Urinary bladder (tissue), 4 donors: ENCODE data around the gene JPT1. TPM values are rescaled to one million over a fixed set of nuclear protein-coding genes. Genes with fewer than 3 reads are reported as not detected.
"Not testable (repeated sequence)": the region's sequence is repeated elsewhere in the genome, so short reads cannot be mapped to it uniquely, and the experiment has no call there.

Source experiments
- DNase-seq: peaks from one replicate; pipeline ENCODE4 v3.0.0-alpha.2; 2015; ENCODE audit errors: extremely low spot score
- H3K27ac ChIP-seq: one replicate; pipeline ENCODE4 v1.5.1; 2013; ENCODE audit warnings: low read depth, mild to moderate bottlenecking, moderate library complexity
- H3K36me3 ChIP-seq: one replicate; pipeline ENCODE4 v1.6.1; 2013; ENCODE audit warnings: mild to moderate bottlenecking, moderate library complexity; ENCODE audit not compliant: insufficient read depth
- H3K4me1 ChIP-seq: one replicate; pipeline ENCODE4 v1.6.1; 2013; ENCODE audit warnings: mild to moderate bottlenecking, moderate library complexity; ENCODE audit not compliant: insufficient read depth
- H3K4me3 ChIP-seq: one replicate; pipeline ENCODE4 v1.5.1; 2013; ENCODE audit warnings: low read depth, low read length
- WGBS: extraction: QIAGEN DNeasy Blood & Tissue Kit; methylation state at CpG from one replicate; pipeline ENCODE4 v1.1.7; 2013; 5-methylcytosine and 5-hydroxymethylcytosine counted together
- polyA plus RNA-seq: library from polyadenylated mRNA; stranded (reverse); fragments of 200-250 nt; gene quantifications from one replicate; pipeline ENCODE4 v1.2.3, GENCODE V29; 2013
- total RNA-seq: library from RNA; depleted of rRNA; stranded (reverse); fragments of >200 nt; gene quantifications from one replicate; pipeline ENCODE4 v1.2.3, GENCODE V29; 2014
- donor health status: healthy with polysubstance abuse.
- donor health status: healthy.

JPT1 gene
- total and polyA plus RNA-seq, 2 donors: 43.9 to 49.8 TPM

DNA sequence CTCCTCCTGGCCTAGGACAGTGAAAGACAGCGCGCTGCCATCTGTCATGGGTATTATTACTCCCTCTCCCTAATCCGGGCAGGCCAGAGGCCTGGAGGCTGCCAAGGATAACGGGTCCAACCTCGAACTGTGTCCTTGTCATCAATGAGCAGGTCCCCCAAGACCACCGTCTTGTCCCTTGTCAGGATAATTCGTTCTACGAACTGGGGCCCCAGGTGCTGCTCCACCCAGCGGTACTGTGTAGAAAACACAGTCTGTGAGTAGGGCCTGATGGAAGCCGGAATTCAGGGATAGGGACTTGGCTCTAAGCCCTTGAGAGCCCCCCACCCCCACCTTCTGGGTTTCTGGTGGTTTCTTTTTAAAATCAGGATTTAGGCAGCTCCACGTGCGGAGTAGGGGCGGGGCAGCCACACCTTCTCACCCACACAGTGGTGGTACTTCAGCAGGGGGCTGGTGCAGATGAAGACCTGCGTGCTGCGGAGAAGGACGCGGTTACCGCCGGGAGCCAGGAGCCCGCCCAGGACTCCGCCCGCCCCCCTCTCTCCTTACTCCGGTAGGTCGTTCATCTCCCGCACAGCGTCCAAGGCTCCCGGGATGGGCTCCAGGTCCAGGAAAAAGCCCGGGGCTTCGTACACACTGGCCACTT is 23.6 kb downstream of the JPT1 start:
- Histone ChIP-seq H3K36me3 (no peaks in the 10 kb centered on the region), H3K4me3 (peak overlapping the region; percentile 68), H3K27ac (peak overlapping the region; percentile 89), H3K4me1 (no peaks in the 10 kb centered on the region)
- no peak for DNase-seq
- 11% methylated on average over 29 of the region's 29 CpGs for WGBS

DNA sequence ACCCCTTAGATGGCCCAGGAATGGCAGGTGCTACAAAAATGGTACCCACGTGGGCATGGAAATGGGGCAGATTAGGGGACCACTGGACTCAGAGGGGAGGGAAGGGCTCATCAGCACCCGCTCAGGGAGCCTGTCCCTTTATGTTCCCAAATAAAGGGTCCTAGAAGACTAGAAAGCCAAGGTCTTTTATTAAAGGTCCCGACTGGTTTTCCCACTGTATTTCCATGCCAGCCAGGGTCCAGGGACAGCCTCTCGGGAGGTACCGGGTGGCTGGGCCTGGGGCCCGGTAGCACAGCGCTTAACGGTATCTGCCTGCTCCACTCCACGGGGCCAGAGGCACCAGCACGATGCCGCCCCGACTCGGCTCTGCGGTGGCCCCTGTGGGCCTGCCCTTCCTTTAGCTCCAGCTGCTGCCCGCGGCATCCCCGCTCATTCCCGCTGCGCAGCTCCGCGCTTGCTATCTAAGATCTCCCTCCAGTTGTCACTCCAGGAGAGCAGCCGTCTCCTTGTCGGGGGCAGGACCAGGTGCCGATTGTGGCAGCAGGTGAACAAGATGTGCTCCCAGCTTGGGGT is 24.2 kb downstream of the JPT1 start:
- Histone ChIP-seq H3K4me3 (no peak overlapping the region), H3K4me1 (no peaks in the 10 kb centered on the region), H3K27ac (no peak overlapping the region), H3K36me3 (no peaks in the 10 kb centered on the region)
- no peak for DNase-seq
- 77% methylated on average over 24 of the region's 24 CpGs for WGBS

DNA sequence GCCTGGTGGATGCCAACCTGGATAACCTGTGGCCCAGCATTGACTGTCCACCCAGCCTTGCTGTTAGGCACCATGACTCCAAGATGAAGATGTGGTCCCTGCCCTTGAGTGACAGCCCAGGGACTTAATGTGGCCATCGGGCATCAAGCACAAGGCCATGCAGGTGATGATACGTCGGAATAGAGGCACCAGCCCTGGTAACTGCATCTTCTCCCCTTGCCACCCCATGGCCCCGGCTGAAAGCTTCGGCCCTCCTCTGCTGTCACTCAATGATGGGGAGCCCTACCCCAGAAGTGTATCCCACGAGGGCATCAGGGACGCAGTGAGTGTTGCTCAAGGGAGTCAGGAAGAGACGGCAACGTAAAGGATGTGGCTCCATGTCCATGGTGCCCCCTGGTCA is 24.7 kb downstream of the JPT1 start:
- no peaks in the 10 kb centered on the region for H3K4me1 ChIP-seq

DNA sequence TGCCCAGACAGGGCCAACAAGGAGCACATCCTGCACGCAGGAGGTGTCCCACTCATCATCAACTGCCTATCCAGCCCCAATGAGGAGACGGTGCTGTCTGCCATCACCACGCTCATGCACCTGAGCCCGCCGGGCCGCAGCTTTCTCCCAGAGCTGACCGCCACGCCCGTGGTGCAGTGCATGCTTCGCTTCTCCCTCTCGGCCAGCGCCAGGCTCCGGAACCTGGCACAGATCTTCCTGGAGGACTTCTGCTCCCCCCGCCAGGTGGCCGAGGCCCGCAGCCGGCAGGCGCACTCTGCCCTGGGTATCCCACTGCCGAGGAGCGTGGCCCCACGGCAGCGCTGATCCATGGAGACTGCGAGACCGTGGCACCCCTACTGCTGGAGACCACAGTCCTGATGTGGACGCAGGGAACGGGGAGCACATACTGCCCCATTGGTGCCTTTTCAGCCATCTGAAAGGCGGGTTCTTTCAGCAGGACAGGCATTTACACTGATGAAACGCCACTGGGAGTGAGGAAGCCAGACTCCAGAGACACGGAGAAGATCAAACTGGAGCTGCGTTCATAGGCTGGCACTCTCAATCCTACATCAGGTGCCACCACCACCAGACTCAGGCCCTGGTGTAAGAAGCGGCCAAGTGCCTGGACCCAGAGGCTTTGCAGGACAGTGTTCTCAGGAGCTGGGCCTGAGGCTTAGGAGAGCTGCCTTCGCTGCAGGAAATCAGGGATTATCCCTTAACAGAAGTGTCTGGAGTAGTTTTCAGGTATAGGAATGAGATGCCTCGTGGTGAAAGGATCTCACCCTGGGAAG is 25.4 kb downstream of the JPT1 start:
- WGBS: 87% methylated on average over 33 of the region's 33 CpGs
- H3K27ac ChIP-seq: no peak overlapping the region
- no peaks in the 10 kb centered on the region for H3K36me3 ChIP-seq
- no peaks in the 10 kb centered on the region for H3K4me1 ChIP-seq
- no peak overlapping the region for H3K4me3 ChIP-seq
- no peak for DNase-seq

More for the DNA sequence above, 24.7 kb downstream of the JPT1 start:
- WGBS: 84% methylated on average over 9 of the region's 9 CpGs
- Histone ChIP-seq H3K36me3 (no peaks in the 10 kb centered on the region), H3K4me3 (no peak overlapping the region), H3K27ac (no peak overlapping the region)
- DNase-seq: no peak

DNA sequence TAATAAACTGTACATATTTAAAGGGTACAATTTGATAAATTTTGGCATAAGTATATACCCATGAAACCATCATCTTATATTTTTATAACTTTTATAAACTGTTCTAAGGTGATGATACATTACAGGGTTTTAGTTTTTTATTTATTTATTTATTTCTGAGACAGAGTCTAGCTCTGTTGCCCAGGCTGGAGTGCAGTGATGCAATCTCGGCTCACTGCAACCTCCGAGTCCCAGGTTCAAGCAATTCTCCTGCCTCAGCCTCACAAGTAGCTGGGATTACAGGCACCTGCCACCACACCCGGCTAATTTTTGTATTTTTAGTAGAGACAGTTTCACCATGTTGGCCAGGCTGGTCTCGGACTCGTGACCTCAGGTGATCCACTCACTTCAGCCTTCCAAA is 26.4 kb downstream of the JPT1 start:
- DNase-seq, H3K4me1 ChIP-seq: not testable (repeated sequence)
- 85% methylated on average over 5 of the region's 5 CpGs for WGBS

DNA sequence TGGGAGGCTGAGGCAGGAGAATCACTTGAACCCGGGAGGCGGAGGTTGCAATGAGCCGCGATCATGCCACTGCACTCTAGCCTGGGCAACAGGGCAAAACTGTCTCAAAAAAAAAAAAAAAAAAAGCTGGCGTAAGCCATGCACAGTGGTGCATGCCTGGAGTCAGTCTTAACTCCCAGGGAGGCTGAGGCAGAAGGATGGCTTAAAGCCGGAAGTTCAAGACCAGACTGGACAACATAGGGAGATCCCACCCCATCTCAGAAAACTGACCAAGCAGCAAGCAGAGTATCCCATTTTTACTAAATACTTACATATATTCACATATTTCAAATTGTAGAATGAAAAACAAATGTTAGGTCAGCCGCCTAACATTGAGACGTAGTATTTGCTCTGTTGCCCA is 27.4 kb downstream of the JPT1 start:
- 82% methylated on average over 8 of the region's 8 CpGs for WGBS
- DNase-seq: no peak
- H3K36me3 ChIP-seq: no peaks in the 10 kb centered on the region
- H3K27ac ChIP-seq: no peak overlapping the region
- H3K4me3 ChIP-seq: no peak overlapping the region
- no peaks in the 10 kb centered on the region for H3K4me1 ChIP-seq

More for the DNA sequence above, 26.4 kb downstream of the JPT1 start:
- not testable (repeated sequence) for H3K27ac ChIP-seq, H3K4me3 ChIP-seq, H3K36me3 ChIP-seq

DNA sequence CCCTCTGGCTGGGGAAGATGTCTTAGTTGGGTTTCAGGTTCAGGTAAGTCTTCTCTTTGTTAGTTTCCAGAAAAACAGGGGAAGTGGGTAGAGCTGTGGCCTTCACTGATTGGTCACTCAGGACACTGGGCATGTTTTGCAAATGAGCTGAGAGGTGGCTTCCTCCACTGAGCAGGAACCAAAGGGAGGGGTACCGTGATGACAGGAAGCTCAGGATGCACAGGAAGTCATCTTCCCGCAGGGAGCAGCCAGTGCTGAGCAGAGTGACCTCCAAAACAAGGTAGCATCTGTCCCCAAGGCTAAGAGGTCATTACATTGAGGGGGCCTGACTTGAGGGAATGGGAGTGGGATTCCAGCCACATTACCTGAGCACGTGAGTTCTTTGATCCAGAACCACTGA is 28.3 kb downstream of the JPT1 start:
- no peak overlapping the region for H3K4me3 ChIP-seq
- no peaks in the 10 kb centered on the region for H3K4me1 ChIP-seq
- 50% methylated on average over 3 of the region's 3 CpGs for WGBS
- no peaks in the 10 kb centered on the region for H3K36me3 ChIP-seq
- no peak for DNase-seq
- no peak overlapping the region for H3K27ac ChIP-seq

DNA sequence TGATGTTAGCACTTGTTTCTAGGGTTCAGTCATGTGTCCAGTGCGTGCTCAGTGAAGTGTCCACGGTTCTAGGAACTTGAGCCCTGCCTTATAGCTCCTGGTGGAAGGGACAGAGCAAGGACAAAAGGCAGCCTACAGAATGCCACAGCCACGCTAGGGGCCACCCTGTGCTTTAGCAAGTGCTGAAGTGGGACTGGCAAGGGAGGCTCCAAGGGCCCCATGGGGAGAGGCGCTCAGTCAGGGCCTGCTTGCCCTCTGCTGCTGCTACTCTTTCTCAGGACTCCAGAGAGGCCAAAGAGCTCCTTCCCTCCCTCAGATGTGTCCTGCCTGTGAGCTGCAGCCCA is 29.5 kb downstream of the JPT1 start:
- Histone ChIP-seq H3K4me1 (no peaks in the 10 kb centered on the region), H3K27ac (peak overlapping the region; percentile 19), H3K4me3 (no peak overlapping the region), H3K36me3 (no peaks in the 10 kb centered on the region)
- DNase-seq: no peak
- WGBS: 90% methylated on average over 4 of the region's 4 CpGs

DNA sequence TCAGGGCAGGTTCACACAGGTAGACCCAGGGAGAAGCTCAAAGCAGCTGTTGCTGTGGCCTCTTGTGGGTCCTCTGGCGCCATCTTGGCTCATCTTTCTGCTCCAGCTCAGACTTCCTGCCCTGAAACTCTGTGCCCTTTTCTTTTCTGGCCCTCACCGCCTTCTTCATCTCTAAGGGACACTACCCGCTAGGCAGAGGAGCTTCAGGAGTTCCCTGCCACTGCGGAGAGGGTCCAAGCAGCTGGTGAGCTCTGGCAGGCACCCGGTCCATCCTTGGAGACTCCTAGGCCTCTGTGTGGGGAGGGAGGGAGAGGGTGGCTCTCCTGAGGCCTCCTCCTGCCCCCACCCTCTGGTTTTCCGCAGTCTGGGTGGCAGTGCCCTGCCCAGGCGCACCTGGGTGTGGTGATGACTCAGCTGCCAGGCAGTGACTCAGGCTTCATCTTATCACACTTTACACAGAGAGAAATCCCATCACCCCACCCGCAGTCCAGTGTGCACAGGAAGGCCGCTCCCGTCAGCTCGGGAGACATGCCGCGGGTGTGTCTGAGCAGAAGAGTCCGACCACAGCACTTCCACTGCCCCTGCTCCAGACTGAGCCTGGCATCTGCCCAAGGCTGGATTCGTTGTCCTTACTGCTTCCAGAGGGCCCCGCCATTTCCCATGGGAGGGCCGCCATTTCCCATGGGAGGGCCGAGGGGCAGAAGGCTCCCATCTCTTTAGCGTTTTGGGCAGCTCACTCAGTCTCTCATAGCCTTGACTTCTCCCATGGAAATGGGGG is 30.1 kb downstream of the JPT1 start:
- WGBS: 71% methylated on average over 19 of the region's 19 CpGs
- Histone ChIP-seq H3K4me1 (no peaks in the 10 kb centered on the region), H3K36me3 (no peaks in the 10 kb centered on the region), H3K4me3 (no peak overlapping the region), H3K27ac (peak overlapping the region; percentile 19)
- no peak for DNase-seq

DNA sequence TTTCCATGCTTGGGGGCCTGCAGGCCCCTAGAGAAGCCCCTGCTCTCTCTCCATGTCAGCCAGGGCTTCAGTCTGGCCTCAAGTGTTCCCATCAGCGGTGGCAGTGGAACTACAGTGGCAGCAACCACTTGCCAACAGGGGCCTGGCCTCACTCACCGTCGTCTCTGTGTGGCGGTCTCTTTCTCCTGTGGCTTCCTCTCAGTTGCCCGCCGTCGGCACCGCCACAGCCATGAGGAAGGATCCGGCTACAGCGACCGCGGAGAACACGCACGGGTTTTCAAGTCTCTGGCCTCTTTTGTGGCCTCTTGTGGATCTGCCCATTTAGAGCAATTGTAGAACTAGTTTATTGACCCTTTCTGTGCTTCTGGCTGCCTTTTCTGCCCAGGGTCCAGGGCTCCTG is 36.0 kb downstream of the JPT1 start:
- DNase-seq: no peak
- H3K36me3 ChIP-seq: no peaks in the 10 kb centered on the region
- H3K4me1 ChIP-seq: peaks cover 2% of the 10 kb centered on the region
- 94% methylated on average over 14 of the region's 14 CpGs for WGBS
- no peak overlapping the region for H3K4me3 ChIP-seq
- H3K27ac ChIP-seq: no peak overlapping the region

DNA sequence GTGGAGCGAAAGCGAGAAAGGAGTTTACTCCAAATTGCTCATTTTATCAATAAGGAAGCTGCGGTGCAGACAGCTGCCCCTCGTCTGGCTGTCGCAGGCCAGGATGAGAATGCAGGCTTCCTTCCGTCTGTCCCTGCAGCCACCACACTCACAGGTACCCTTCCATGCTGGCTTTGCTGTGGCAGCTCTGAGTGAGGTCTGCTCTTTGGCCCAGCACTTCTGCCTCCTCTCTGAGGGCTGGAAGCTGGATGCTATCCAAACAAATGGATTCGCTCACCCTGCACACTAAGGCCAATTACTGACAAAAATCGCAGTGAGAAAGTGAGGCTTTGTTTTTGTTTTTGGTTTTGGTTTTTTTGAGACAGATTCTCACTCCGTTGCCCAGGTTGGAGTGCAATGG is 37.6 kb downstream of the JPT1 start:
- H3K4me3 ChIP-seq: no peak overlapping the region
- no peaks in the 10 kb centered on the region for H3K36me3 ChIP-seq
- DNase-seq: no peak
- no peak overlapping the region for H3K27ac ChIP-seq
- 58% methylated on average over 9 of the region's 9 CpGs for WGBS
- H3K4me1 ChIP-seq: peaks cover 2% of the 10 kb centered on the region

DNA sequence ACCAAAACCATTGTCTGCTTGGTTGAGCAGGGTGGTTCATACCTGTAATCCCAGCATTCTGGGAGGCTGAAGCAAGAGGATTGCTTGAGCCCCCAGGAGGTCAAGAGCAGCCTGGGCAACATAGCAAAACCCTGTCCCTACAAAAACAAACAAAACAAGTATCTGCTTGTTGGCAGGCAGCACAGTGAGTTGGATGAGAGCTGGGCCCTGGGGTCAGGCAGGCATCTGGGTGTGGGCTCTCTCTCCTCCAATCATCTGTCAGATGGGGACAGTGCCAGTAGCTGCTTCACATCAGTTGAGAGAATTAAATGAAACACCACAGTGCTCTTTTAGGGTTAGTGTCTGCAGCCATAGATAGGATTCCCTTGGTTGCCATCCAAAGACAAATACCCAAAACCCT is 38.8 kb downstream of the JPT1 start:
- Histone ChIP-seq H3K4me1 (peaks cover 2% of the 10 kb centered on the region), H3K4me3 (no peak overlapping the region), H3K27ac (no peak overlapping the region), H3K36me3 (no peaks in the 10 kb centered on the region)
- no peak for DNase-seq

DNA sequence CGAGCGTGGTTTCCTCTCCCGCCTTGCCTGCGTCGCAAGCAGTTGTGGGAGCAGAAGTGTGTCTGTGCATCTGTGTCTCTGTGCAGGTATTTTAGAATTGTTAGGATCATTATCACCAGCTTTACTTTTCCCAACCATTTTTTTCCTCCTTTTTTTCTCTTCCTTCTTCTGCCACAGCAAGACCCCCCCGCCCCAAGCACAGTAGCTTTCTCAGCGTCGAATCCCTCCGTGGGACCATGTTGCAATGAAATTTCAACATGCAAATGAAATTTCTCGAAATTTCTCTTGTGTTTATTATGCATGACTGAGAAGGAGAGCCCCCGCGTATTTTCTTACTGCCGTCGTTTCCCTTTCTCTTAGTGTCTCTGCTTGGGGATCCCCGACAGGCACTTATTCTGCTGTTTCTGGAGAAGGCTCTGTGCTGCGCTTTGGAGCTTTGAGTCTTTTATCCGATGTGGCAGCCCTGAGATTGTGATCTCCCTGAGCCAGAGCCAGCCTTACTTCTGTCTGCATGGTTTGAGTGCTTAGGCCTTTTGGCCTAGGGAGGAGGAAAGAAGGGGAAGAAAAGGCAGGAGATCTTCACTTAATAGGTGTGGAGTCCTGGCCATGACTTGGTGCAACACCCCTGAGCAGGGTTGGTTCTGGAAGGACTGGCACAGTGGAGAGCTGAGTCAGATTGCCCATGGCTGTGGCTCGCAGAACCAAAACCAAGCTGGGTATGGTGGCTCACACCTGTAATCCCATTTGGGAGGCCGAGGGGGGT is 39.6 kb downstream of the JPT1 start:
- Histone ChIP-seq H3K4me1 (peaks cover 2% of the 10 kb centered on the region), H3K27ac (peak overlapping the region; percentile 83), H3K4me3 (peak overlapping the region; percentile 31), H3K36me3 (no peaks in the 10 kb centered on the region)
- WGBS: 42% methylated on average over 19 of the region's 19 CpGs
- no peak for DNase-seq
